RCC 7860 (cell line): ENCODE measurements around the gene PRKAA1.

Experiments used
- DNase-seq: peaks from one replicate; pipeline ENCODE4 v3.0.0-alpha.2; 2015; ENCODE audit warnings: low spot score
- FAIRE-seq: peaks from 2 replicates; lab custom pipeline; 2012; peaks lifted over from hg19 to GRCh38; lab: Jason Lieb, UNC

PRKAA1 gene

GRCh38 chr5:40798012-40798800, at the start of gene PRKAA1:
Gene PRKAA1 (minus strand): TSS chr5:40798374. CDS start chr5:40798189, 185 bp downstream.
- DNase-seq: peak; percentile 85
- no peak for FAIRE-seq

GRCh38 chr5:40847525-40847924, 49.4 kb upstream of the PRKAA1 start:
- FAIRE-seq (no peak), DNase-seq (no peak)

DNA sequence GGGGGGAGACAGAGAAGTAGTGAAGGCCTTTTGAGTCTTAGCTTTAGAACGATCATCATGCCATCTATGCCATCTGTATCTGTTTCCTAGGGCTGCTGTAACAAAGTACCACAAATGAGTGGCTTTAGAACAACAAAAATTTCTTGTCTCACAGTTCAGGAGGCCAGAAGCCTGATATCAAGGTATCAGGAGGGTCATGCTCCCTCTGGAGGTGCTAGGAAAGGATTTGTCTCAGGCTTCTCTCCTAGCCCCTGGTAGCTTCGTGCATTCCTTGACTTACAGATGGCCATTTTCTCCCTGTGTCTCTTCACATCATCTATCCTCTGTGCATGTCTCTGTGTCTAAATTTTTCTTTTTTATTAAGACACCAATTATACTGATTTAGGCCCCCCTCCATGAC, 48.2 kb upstream of the PRKAA1 start:
- no peak for DNase-seq
- FAIRE-seq: no peak

DNA sequence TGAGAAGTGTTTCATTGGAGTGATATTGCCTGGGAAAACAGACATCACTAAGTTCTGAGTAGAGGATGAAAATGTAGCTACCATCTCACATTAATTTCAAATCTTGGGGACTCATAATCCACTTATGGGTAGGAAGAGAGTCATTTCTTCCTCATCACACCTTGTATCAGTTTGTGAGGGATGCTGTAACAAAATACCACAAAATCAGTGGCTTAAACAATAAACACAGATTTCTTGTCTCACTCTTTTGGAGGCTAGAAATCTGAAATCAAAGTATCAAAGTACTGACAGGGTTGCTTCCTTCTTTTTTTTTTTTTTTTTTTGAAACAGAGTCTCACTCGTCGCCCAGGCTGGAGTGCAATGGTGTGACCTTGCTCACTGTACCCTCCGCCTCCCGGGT, 46.4 kb upstream of the PRKAA1 start:
- no peak for DNase-seq
- no peak for FAIRE-seq

DNA sequence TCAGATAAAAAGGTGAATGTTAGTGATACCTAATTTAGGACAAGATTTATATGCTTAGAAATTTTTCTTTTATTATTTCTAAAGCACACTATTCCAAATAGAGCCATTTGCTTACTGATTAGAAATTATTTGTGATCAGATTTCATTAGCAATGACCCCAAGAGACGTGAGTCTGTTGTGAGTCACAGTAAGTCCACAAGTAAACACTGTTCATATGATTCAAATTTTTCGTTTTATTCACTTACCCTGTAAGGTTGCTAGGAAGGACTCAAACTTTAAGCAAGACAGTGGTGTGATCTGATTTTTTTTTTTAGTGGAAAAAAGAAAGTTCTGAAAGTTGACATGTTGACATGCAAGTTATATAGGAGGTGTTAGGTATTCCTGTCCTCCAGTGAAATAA, 44.2 kb upstream of the PRKAA1 start:
- DNase-seq: no peak
- no peak for FAIRE-seq

DNA sequence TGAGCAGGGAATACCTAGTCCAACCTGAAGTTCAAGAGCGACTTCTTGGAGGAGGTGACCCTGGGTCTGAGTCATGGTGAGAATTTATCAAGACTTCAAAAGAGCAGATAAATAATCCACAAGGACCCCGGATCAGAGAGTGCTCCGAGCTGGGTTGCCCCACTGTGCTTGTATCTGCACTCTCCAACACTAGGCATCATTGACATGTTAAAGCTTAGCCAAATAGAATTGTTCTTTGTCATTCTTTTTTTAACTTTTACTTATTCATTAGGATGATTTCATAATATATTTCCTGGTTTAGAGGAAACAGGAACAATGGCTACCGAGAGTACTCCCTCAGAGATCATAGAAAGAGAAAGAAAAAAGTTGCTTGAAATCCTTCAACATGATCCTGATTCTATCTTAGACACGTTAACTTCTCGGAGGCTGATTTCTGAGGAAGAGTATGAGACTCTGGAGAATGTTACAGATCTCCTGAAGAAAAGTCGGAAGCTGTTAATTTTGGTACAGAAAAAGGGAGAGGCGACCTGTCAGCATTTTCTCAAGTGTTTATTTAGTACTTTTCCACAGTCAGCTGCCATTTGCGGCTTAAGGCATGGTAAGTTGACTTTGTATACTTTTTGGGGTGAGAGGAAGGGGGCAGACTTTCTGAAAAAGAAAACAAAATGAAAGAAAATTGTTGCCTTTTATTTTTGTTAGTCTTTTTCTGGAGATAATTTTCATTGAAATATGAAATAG, 43.1 kb upstream of the PRKAA1 start, which contains the start of gene CARD6:
Gene CARD6 (plus strand): TSS at position 300 of the 738 bp plus-strand sequence. CDS start 16 bp downstream, at position 316.
- DNase-seq: no peak
- FAIRE-seq: no peak

GRCh38 chr5:40838086-40838485, 39.9 kb upstream of the PRKAA1 start:
- DNase-seq (no peak), FAIRE-seq (no peak)

DNA sequence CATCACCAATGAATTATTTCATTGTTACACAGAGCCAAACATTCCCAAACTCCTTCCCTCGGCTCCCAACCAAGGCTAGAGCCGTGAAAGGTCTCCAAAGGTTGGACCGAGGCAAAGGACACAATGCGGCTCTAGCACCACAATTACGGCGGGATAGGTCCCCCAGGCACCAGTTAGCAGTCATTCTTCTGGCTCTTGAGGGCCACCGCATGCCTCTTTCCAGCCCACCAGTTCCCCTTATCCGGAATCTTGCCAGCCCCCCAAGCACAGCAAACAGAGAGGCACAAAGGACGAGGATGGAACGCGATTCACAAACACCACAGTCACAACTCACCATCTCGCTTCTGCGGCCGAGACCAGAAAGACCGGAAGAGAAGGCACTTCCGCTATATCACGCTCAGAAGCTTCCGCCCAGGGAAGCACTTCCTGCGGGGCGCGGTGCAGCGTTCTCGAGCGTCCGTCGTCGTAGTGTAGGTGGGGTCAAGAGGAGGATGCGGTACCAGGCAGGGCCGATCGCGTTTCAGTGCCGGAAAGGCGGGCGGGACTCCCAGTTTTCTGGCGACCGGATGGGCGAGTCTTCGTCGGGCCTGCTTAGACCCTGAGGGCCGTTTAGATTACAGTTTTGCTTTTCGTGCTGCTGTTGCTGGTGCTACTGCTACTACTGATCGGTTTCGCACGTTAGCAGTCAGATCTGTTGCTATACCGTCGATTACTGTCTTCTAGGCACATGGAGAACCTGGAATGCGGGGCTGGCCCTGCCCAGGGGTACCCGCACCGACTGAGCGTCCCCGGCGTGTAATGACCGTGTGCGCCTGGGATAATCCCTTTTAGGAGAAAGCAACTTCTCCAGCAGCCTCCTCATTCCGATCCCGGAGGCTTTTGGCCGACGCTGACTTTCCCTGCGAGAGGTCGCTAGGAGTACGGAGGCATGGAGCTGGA, 36.9 kb upstream of the PRKAA1 start, which contains the start of gene RPL37:
Gene RPL37 (minus strand): TSS at position 374 of the 939 bp plus-strand sequence. CDS start 37 bp downstream, at position 337.
- peak; percentile 85 for FAIRE-seq
- peak; percentile 98 for DNase-seq

DNA sequence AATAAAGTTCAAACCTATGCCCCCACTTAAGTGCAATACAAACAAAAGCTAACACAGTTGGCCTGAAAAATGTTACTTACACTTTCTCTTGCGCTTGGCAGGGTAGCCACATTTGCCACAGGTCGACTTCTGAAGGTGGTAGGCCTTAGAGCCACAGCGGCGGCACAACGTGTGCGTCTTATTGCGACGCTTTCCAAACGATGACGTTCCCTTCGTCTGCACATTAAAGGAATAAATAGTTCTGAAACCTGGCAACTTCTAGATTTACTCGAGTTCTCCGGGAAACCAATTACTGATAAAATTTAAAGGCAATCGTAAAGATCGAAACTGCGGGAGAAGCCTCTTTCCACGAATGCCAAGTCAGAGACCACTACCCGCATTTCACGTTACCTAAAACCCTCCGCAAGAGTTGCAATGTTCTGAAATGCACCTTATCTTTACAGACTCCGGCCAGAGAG, 36.2 kb upstream of the PRKAA1 start:
- DNase-seq (no peak), FAIRE-seq (no peak)

DNA sequence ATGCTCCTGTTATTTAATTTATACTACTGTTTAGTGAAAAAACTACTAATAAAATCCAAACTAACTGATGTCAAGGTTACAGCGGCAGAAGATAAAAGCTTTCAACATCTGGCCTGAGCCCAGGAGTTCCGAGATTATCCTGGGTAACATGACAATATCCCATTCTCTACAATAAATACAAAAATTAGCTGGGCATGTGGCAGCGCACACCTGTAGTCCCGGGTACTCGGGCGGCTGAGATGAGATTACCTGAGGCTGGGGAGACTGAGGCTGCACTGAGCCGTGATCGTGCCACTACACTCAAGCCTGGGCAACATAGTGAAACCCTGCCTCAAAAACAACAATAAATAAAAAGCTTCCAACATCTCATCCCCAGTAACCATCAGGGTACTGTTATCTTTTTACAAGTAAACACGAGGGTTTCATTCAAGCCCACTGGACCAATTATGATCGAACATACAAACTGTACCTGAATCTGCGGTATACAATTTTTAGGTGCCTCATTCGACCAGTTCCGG, 35.6 kb upstream of the PRKAA1 start:
- no peak for DNase-seq
- no peak for FAIRE-seq

- FAIRE-seq (no peak), DNase-seq (no peak)
Measured at GRCh38 chr5:40832345-40832744, 34.2 kb upstream of the PRKAA1 start.

- FAIRE-seq: no peak
- no peak for DNase-seq
Measured at GRCh38 chr5:40831346-40832210, 33.4 kb upstream of the PRKAA1 start.

DNA sequence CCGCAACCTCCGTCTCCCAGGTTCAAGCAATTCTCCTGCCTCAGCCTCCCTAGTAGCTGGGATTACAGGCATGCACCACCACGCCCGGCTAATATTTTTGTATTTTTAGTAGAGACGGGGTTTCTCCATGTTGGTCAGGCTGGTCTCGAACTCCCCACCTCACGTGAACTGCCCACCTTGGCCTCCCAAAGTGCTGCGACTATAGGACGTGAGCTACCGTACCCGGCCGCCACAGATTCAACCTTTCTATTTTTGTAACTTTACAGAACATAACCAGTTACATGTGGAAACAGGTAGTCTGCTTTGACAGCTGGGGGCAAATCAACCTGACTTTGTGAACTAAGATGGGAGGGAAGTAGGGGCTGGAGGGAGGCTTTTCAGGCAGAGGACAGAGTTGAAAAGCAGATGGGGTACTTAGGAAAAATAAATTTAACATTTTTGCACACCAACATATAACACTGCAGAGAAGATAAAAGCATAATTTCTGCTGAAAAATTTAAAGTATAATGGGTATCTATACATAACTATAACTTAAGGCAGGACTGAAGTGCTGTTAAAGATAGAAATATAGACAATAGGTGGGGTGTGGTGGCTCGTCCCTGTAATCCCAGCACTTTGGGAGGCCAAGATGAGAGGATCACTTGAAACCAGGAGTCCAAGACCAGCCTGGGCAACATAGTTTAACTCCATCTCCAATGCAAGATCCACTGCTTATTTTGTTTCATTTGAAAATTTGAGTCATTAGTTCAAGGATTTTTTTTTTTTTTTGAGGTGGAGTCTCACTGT, 31.8 kb upstream of the PRKAA1 start:
- DNase-seq (no peak), FAIRE-seq (no peak)

DNA sequence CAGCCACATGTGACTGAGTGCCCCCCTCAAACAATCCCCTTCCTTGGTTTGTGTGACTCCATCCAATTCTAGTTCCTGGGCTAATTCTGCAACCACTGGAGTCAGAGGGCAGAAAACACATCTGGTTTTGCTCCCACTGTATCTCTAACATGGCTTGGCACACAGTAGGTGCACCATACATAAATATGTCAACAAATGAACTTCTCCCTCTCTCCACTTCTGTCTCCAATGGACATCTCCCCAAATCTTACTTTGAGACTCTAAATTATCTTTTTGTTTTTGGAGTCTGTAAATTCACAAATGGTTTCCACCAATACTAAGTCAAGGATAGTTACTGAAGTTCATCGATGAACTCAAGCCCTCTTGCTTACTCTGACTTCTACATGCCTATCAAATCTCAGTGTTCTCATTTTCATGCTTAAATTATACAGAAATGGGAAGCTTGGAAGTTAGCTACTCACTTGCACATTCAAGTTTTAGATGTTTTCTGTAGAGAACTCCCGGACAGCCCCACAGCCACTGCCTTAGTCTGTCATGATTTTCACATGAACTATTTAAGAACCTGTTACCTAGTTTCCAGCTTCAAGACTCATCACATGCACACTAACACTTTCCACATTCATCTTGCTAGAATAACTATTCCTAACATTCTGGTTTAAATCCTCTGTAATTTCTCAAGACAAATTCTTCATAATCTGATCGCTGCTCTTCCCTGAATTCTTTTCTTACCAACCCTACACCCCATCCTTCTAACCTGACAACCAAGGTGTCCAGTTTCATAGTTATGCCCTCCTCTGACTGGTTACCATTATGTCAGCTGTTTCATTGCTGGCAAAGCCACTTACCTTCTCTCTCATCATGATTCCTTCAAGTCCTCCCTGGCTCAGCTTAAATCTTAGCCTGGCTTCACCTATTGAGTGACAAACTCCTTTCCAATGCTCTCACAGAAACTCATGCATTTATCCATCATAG, 30.8 kb upstream of the PRKAA1 start:
- DNase-seq: no peak
- no peak for FAIRE-seq

GRCh38 chr5:40828021-40828631, 30.0 kb upstream of the PRKAA1 start:
- no peak for FAIRE-seq
- no peak for DNase-seq

DNA sequence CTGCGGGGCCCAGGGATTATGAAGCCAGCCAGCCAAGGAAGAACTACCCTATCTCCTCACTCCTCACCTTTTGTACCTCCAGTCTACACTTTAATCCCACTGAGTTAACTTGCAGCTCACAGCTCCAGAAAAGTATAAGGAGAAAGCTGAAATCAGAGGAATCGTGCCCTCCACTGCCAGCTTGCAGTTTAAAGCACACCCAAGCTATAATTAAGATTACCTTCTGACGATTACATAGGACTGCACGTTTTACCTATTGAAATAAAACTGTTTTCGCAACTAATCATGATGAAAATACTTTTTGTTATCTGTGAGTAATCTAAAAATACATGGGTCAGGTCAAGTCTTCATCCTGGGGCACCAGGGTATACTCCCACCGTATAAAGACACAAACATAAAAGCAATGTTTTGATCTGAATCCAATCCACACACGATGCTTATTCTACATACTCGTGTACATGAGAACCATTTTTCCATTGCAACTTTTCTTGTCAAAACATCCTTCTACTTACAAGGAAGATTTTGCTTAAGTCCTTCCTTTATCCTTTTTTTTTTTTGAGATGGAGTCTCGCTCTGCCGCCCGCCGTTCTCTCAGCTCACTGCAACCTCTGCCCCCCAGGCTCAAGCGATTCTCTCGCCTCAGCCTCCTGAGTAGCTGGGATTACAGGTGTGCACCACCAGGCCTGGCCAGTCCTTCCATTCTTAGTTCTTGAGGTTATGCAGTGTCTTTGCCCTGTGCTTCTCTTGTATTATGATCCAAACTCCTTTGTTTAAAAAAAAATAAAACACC, 29.2 kb upstream of the PRKAA1 start:
- FAIRE-seq (no peak), DNase-seq (no peak)
